Tibial nerve (tissue), 4 donors: ENCODE measurements around the gene NANOS3. TPM values are rescaled to one million over a fixed set of nuclear protein-coding genes. Genes with fewer than 3 reads are reported as not detected.

Experiments
- DNase-seq, 2 donors: peaks; one replicate each; pipeline ENCODE4 v3.0.0-alpha.2; 2019; ENCODE audit warnings: low spot score in 2 of 2
- H3K27ac ChIP-seq, 4 donors: fragments of 200-600 bp; sonication (generic) in 3 of 4; one replicate each; pipeline ENCODE4 v1.5.1; 2017 to 2019; ENCODE audit warnings: mild to moderate bottlenecking in 1 of 4
- H3K27me3 ChIP-seq, 2 donors: fragments of 200-600 bp; sonication (generic) in 1 of 2; one replicate each; pipeline versions ENCODE4 v1.5.1 to v1.6.0; 2017 to 2019
- H3K36me3 ChIP-seq, 3 donors: fragments of 200-600 bp; sonication (generic); one replicate each; pipeline ENCODE4 v1.5.1; 2018 to 2019
- H3K4me1 ChIP-seq, 4 donors: fragments of 200-600 bp; sonication (generic) in 3 of 4; one replicate each; pipeline ENCODE4 v1.5.1; 2017 to 2019
- H3K4me3 ChIP-seq, 4 donors: fragments of 200-600 bp; sonication (generic) in 3 of 4; one replicate each; pipeline ENCODE4 v1.5.1; 2017 to 2019; ENCODE audit warnings: mild to moderate bottlenecking in 1 of 4, moderate library complexity in 1 of 4
- H3K9me3 ChIP-seq, 4 donors: fragments of 200-600 bp; sonication (generic) in 3 of 4; one replicate each; pipeline ENCODE4 v1.5.1; 2017 to 2019
- CTCF ChIP-seq, 5 experiments: fragments of 200-600 bp in 3 of 5; fragments of 450-650 bp in 2 of 5; sonication (generic) in 3 of 5; IDR thresholded peaks; one replicate each; pipeline ENCODE4 v1.5.1; 2016 to 2019; ENCODE audit warnings: antibody characterized with exemption in 5 of 5, mild to moderate bottlenecking in 3 of 5, moderate library complexity in 2 of 5
- EP300 ChIP-seq, 2 donors: sonication (generic); formaldehyde crosslinking; IDR thresholded peaks; one replicate each; pipeline ENCODE4 v1.6.1; 2017; ENCODE audit warnings: antibody characterized with exemption in 2 of 2, mild to moderate bottlenecking in 1 of 2
- POLR2A ChIP-seq, 2 donors: fragments of 450-650 bp; IDR thresholded peaks; one replicate each; pipeline ENCODE4 v1.6.1; 2017; ENCODE audit warnings: antibody characterized with exemption in 2 of 2, mild to moderate bottlenecking in 2 of 2, moderate library complexity in 2 of 2
- WGBS, 2 donors: methylation state at CpG; one replicate each; pipeline ENCODE4 v1.1.5; 2018; 5-methylcytosine and 5-hydroxymethylcytosine counted together
- total RNA-seq, 4 donors: library from RNA; depleted of rRNA; stranded (reverse); fragments of >200 nt; gene quantifications; one replicate each; pipeline ENCODE4 v1.1.0, GENCODE V29; 2016

NANOS3 gene
- total RNA-seq, 4 donors from 2014 or later = not detected

GRCh38 chr19:13861714-13862531 is 15.0 kb upstream of the NANOS3 start:
- peaks cover 0 to 4% of the 10 kb centered on the region in 2 donors for H3K27me3 ChIP-seq
- H3K4me1 ChIP-seq = peaks cover 0 to 36% (median 12%) of the 10 kb centered on the region in 4 donors
- peak overlapping the region; percentile 81 to 94 (median 90) for H3K27ac ChIP-seq
- peak overlapping the region; percentile 27 to 52 (median 40) for H3K4me3 ChIP-seq
- 1% methylated on average over 20 to 27 of the region's 27 CpGs for WGBS, 2 donors
- DNase-seq = peak; percentile 88 to 92
- H3K9me3 ChIP-seq = no peaks in the 10 kb centered on the region
- TF ChIP-seq CTCF (IDR thresholded peaks at IDR 0.05) (peak; percentile 96 to 99 (median 98)), EP300 (IDR thresholded peaks at IDR 0.05) (peak; percentile 59 to 77), POLR2A (IDR thresholded peaks at IDR 0.05) (peak in 1 of 2 donors; percentile 14)
- no peaks in the 10 kb centered on the region for H3K36me3 ChIP-seq

GRCh38 chr19:13864046-13864666 is 12.8 kb upstream of the NANOS3 start:
- H3K36me3 ChIP-seq = no peaks in the 10 kb centered on the region
- peak overlapping the region in 1 of 4 donors; percentile 66 for H3K27ac ChIP-seq
- DNase-seq = no peak
- no peak for TF ChIP-seq POLR2A (IDR thresholded peaks at IDR 0.05)
- TF ChIP-seq CTCF (IDR thresholded peaks at IDR 0.05) = no peak
- no peak for TF ChIP-seq EP300 (IDR thresholded peaks at IDR 0.05)
- H3K9me3 ChIP-seq = no peaks in the 10 kb centered on the region
- WGBS, 2 donors = 39 to 55% methylated on average over 10 to 13 of the region's 13 CpGs
- H3K4me1 ChIP-seq = peaks cover 0 to 36% (median 12%) of the 10 kb centered on the region in 4 donors
- peaks cover 0 to 4% of the 10 kb centered on the region in 2 donors for H3K27me3 ChIP-seq
- no peak overlapping the region for H3K4me3 ChIP-seq

GRCh38 chr19:13864667-13865570 is 12.0 kb upstream of the NANOS3 start:
- no peak for DNase-seq
- Histone ChIP-seq H3K4me3 (peak overlapping the region; percentile 19 to 81 (median 50)), H3K9me3 (no peaks in the 10 kb centered on the region), H3K27ac (peak overlapping the region in 2 of 4 donors; percentile 66 to 69), H3K27me3 (peaks cover 0 to 4% of the 10 kb centered on the region in 2 donors), H3K36me3 (no peaks in the 10 kb centered on the region), H3K4me1 (peaks cover 0 to 36% (median 12%) of the 10 kb centered on the region in 4 donors)
- TF ChIP-seq EP300 (IDR thresholded peaks at IDR 0.05) = no peak
- 2 to 18% methylated on average over 11 to 19 of the region's 113 CpGs for WGBS, 2 donors

- H3K27ac ChIP-seq = peak overlapping the region in 2 of 4 donors; percentile 17 to 69
- no peaks in the 10 kb centered on the region for H3K9me3 ChIP-seq
- peaks cover 0 to 4% of the 10 kb centered on the region in 2 donors for H3K27me3 ChIP-seq
- DNase-seq = no peak
- peak overlapping the region; percentile 19 to 81 (median 50) for H3K4me3 ChIP-seq
- 2 to 6% methylated on average over 18 to 64 of the region's 82 CpGs for WGBS, 2 donors
- no peak for TF ChIP-seq CTCF (IDR thresholded peaks at IDR 0.05)
- TF ChIP-seq EP300 (IDR thresholded peaks at IDR 0.05) = no peak
- no peak for TF ChIP-seq POLR2A (IDR thresholded peaks at IDR 0.05)
- peaks cover 0 to 36% (median 12%) of the 10 kb centered on the region in 4 donors for H3K4me1 ChIP-seq
- no peaks in the 10 kb centered on the region for H3K36me3 ChIP-seq
Observed at GRCh38 chr19:13865571-13866462, 11.1 kb upstream of the NANOS3 start.
